Bronchial epithelial cell (primary cell): ENCODE measurements around the gene NRIP1. TPM values are rescaled to one million over a fixed set of nuclear protein-coding genes. Genes with fewer than 3 reads are reported as not detected.

Experiments used
- DNase-seq: peaks from one replicate; pipeline ENCODE4 v3.0.0-alpha.2; 2010; ENCODE audit warnings: low read depth
- FAIRE-seq: peaks from 2 replicates; lab custom pipeline; 2011; peaks lifted over from hg19 to GRCh38; lab: Jason Lieb, UNC
- H3K27me3 ChIP-seq: 2 replicates; pipeline ENCODE4 v1.5.1; 2011; ENCODE audit warnings: low read length; ENCODE audit not compliant: control insufficient read depth, insufficient read depth
- H3K36me3 ChIP-seq: 2 replicates; pipeline ENCODE4 v1.5.1; 2011; ENCODE audit warnings: low read length; ENCODE audit not compliant: control insufficient read depth, insufficient read depth
- H3K4me3 ChIP-seq: 2 replicates; pipeline ENCODE4 v1.5.1; 2011; ENCODE audit warnings: mild to moderate bottlenecking, low read depth, low read length, control low read depth
- CTCF ChIP-seq: IDR thresholded peaks from 2 replicates; pipeline ENCODE4 v1.5.1; 2011; ENCODE audit warnings: mild to moderate bottlenecking, moderate library complexity, low read length, control low read depth, inconsistent platforms; ENCODE audit not compliant: insufficient read depth, severe bottlenecking
- total RNA-seq: library from RNA; depleted of rRNA; stranded (reverse); fragments of >200 nt; gene quantifications from 2 replicates; pipeline ENCODE4 v1.2.1, GENCODE V29; 2014

The NRIP1 gene
- total RNA-seq, 1 donor from 2014 or later, result 64.0 TPM

DNA sequence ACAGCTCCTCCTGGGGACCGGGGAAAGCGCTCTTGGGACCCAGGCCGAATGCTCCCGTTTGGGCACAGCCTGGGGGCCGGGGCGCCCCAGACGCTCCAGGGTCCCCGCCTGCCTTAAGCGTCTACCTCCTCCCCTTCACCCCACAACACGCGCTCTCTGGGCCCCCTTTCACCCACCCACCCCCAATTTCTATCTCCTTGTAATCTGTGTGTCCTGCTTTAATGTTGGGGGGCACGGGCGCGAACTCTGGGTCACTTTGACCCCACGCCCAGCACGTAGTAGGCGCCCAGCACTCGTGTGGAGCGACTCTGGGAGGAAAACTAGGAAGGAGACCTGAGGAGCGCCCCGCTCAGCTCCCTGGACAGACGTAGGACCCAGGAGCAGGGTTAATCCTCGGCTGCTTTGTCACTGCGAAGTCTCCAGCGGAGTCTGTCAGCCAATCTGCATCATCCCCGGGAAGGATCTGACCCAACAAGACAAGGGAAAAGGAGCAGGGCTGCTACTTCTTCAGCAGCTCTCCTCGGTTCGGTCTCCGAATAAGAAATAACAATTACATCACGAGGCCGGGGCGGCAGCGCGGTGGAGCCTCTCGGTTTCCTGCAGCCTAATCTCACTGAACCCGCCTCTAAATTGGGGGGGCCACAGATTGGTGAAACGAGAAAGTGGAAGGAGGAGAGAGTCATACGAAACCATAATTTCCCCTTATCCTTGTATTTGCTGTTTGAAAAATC is 757 bp upstream of the NRIP1 start:
- TF ChIP-seq CTCF, result no peak
- DNase-seq, result peak; percentile 66
- Histone ChIP-seq H3K4me3 (peak overlapping the region; percentile 62), H3K36me3 (no peaks in the 10 kb centered on the region), H3K27me3 (no peaks in the 10 kb centered on the region)
- no peak for FAIRE-seq

DNA sequence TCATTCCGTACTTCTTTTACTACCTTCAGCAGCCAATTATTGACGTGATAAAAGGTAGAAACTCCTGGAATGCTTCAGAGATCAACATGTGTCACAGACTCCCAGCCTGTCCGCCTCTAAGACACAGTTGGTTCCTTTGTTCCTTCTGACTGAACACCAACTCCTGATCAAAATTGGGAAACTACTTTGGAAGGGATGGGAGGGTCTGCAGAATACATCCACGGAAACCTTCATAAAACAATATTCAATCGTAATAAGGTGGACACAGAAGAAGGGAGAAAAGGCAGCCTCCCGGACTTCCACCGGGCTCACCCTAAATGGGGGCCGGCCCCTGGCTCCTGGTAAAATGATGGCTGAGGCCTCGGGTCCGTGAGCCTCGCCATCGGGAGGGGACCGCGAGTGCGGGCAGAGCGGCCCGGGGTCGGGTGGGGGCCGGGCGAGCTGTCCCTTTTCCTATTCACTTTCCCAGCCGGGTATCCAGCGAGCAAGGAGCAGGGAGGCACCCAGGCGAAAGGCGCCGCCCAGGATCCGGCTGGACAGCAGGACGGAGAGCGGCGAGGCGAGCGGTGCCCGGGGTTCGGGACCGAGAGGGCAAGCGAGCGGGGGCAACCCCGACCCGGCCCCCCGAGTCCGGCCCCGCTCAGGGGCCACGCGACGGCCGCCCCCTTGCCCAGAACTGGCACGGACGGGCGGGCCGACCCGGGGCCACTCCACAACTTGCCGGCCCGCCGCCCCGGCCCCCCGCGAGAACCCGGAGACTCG is 805 bp downstream of the NRIP1 start:
- DNase-seq (peak; percentile 37), FAIRE-seq (no peak)
- TF ChIP-seq CTCF, result no peak
- H3K36me3 ChIP-seq, result no peaks in the 10 kb centered on the region
- peak overlapping the region; percentile 62 for H3K4me3 ChIP-seq
- H3K27me3 ChIP-seq, result no peaks in the 10 kb centered on the region

DNA sequence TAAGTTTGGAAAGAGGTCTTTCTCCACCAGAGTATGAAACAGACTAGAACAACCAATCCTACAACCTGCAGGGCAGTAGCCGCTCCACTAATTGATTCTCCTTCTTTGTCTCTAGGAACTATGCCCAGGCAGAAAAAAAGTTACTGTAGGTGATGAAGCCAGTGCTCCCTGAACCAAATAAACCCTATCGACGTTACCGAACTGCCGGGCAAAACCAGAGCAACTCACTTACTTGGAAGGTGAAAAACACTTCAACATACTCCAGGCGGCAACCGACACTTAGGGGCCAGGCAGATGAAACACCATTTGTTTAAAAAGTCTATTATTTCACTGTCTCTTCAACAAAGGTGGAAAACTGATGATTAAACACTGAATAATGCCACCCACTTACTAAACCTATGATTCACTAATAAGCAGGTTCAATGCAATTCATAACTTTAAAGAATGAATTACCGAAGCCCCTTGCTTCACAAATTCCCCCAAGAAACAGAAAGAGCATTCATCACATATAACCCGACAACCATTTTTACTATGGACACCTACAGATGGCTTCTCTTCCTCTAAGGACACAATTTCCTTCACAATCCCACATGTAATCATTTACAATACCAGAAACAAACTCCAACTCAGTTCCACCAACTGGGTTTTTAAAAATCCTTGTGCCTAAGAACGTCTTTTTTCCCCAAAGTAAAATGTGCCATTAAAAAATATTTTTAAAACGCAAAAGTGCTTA is 1.6 kb downstream of the NRIP1 start:
- TF ChIP-seq CTCF, result no peak
- Histone ChIP-seq H3K36me3 (no peaks in the 10 kb centered on the region), H3K4me3 (peak overlapping the region; percentile 62), H3K27me3 (no peaks in the 10 kb centered on the region)
- FAIRE-seq, result no peak
- DNase-seq, result peak; percentile 84

DNA sequence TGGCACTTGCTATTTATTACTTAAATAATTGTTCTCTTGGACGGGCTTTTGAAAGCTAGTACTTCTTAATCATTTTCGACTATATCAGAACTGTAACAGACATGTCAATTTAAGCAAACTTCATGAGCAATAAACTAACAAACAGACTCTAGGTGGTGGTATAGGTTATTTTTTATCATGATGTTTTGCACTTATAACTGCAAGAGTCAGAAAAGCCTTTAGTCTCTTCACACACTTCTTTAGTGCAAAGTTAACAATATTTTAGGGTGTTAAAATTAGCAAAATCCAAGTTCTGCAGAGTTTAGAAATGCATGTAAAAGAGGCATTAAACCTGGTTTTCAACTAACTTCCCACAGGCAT is 2.2 kb downstream of the NRIP1 start:
- no peak for FAIRE-seq
- peak; percentile 54 for DNase-seq
- peak overlapping the region; percentile 62 for H3K4me3 ChIP-seq
- no peaks in the 10 kb centered on the region for H3K36me3 ChIP-seq
- TF ChIP-seq CTCF, result peak; percentile 10
- H3K27me3 ChIP-seq, result no peaks in the 10 kb centered on the region

- Histone ChIP-seq H3K27me3 (no peaks in the 10 kb centered on the region), H3K4me3 (peak overlapping the region; percentile 62), H3K36me3 (no peaks in the 10 kb centered on the region)
- FAIRE-seq (no peak), DNase-seq (no peak)
- no peak for TF ChIP-seq CTCF
Observed at GRCh38 chr21:15061747-15062605, 2.8 kb downstream of the NRIP1 start.
